ENCODE data around the gene HLA-DQB2.

DNA sequence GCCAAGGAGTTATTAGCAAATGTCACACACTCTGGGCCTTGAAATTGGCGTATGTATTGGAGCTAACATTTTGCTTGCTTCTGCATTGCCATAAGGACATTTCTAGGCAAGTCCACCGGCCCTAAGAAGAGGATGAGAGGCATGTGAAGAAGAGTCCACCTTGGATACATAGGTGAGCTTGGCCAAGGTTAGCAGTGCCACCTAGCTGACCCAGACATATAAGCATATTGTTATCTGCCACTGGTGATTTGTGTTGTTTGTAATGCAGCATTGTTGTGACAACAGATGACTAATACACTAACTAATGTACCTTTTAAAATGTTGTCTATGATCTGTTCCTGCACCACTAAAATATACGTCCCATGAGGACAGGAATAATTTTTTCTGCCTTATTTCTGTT is 46.9 kb downstream of the HLA-DQB2 start:
- no peak for TF ChIP-seq RAD21 (IDR thresholded peaks at IDR 0.05)
- TF ChIP-seq, protein P1, sequence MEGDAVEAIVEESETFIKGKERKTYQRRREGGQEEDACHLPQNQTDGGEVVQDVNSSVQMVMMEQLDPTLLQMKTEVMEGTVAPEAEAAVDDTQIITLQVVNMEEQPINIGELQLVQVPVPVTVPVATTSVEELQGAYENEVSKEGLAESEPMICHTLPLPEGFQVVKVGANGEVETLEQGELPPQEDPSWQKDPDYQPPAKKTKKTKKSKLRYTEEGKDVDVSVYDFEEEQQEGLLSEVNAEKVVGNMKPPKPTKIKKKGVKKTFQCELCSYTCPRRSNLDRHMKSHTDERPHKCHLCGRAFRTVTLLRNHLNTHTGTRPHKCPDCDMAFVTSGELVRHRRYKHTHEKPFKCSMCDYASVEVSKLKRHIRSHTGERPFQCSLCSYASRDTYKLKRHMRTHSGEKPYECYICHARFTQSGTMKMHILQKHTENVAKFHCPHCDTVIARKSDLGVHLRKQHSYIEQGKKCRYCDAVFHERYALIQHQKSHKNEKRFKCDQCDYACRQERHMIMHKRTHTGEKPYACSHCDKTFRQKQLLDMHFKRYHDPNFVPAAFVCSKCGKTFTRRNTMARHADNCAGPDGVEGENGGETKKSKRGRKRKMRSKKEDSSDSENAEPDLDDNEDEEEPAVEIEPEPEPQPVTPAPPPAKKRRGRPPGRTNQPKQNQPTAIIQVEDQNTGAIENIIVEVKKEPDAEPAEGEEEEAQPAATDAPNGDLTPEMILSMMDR (IDR thresholded peaks at IDR 0.05; ENCODE audit: low read depth, low read length, missing input control), result no peak
- no peak for TF ChIP-seq RXRA (IDR thresholded peaks at IDR 0.05)
- no peak for TF ChIP-seq SP1 (IDR thresholded peaks at IDR 0.05)
- no peak for TF ChIP-seq GABPA (IDR thresholded peaks at IDR 0.05 in 1 of 2, conservative IDR thresholded peaks at IDR 0.05 in 1 of 2)
- TF ChIP-seq TAF1 (conservative IDR thresholded peaks at IDR 0.05), result no peak

All from liver (tissue), 3 donors.